ENCODE results near the gene THBD.

DNA sequence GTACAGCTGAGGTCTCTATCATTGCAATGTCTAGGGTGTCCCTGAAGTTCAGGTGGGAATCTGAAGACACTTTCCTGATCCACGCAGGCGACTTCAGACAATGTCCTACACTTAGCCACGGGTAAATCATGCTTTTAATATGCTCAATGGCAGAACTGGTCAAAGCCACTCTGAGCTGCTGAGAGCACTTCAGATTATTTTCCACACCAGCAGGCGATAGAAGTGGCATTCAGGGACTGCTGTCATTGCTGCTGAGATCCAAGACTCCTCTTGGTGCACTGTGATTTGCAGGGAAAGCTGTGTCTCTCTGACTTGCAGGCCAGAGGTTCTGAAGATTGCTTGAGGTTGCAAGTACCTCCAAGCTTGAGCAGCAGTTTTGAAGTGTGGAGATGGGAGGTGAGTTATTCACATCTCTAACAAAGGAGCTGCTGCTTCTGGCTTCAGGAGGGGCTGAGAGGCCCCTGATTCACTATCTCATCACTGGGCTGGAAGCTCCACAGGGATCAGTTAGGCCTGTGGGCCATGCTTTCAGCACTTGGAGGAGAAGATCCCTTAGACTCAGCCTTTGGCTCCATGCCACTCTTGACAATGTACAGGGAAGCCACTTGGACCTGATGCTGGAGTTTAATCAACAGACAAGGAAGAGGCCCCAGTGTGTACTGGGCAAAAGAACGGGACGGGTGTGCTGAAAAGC, 17.3 kb downstream of the THBD start:
- TF ChIP-seq, protein P1, sequence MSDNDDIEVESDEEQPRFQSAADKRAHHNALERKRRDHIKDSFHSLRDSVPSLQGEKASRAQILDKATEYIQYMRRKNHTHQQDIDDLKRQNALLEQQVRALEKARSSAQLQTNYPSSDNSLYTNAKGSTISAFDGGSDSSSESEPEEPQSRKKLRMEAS (IDR thresholded peaks at IDR 0.05; ENCODE audit: low read depth, low read length) = no peak
- TF ChIP-seq, protein P2, sequence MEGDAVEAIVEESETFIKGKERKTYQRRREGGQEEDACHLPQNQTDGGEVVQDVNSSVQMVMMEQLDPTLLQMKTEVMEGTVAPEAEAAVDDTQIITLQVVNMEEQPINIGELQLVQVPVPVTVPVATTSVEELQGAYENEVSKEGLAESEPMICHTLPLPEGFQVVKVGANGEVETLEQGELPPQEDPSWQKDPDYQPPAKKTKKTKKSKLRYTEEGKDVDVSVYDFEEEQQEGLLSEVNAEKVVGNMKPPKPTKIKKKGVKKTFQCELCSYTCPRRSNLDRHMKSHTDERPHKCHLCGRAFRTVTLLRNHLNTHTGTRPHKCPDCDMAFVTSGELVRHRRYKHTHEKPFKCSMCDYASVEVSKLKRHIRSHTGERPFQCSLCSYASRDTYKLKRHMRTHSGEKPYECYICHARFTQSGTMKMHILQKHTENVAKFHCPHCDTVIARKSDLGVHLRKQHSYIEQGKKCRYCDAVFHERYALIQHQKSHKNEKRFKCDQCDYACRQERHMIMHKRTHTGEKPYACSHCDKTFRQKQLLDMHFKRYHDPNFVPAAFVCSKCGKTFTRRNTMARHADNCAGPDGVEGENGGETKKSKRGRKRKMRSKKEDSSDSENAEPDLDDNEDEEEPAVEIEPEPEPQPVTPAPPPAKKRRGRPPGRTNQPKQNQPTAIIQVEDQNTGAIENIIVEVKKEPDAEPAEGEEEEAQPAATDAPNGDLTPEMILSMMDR (IDR thresholded peaks at IDR 0.05; ENCODE audit: low read depth, low read length) = no peak
- TF ChIP-seq POLR2A (IDR thresholded peaks at IDR 0.05; ENCODE audit: extremely low read depth, insufficient read length) (no peak), MYC (IDR thresholded peaks at IDR 0.05; ENCODE audit: low read depth, low read length) (no peak)

Measured in NB4 (cell line).